GM19372 (cell line): ENCODE measurements around the gene NAGPA.
"Not testable (repeated sequence)": the region's sequence is repeated elsewhere in the genome, so short reads cannot be mapped to it uniquely, and the experiment has no call there.

Experiments used
- ATAC-seq: cut with Tn5 transposase; IDR thresholded peaks from one replicate; pipeline ENCODE4 v1.9.1; 2021; ENCODE audit warnings: mild to moderate bottlenecking, low read depth, moderate library complexity; ENCODE audit not compliant: unreplicated experiment

Gene NAGPA

GRCh38 chr16:5062790-5063765 is 29.3 kb upstream of the NAGPA start:
- ATAC-seq = no peak

- no peak for ATAC-seq
Observed at GRCh38 chr16:5062051-5062450, 28.3 kb upstream of the NAGPA start.

- ATAC-seq = no peak
Observed at GRCh38 chr16:5060073-5060641, 26.4 kb upstream of the NAGPA start.

- ATAC-seq = no peak
Observed at GRCh38 chr16:5059386-5060072, 25.8 kb upstream of the NAGPA start.

- no peak for ATAC-seq
Observed at GRCh38 chr16:5058476-5058875, 24.7 kb upstream of the NAGPA start.

- no peak for ATAC-seq
Observed at GRCh38 chr16:5056352-5056751, 22.6 kb upstream of the NAGPA start.

- ATAC-seq = no peak
Observed at GRCh38 chr16:5054876-5055865, 21.4 kb upstream of the NAGPA start.

- no peak for ATAC-seq
Observed at GRCh38 chr16:5046914-5047313, 13.2 kb upstream of the NAGPA start.

- no peak for ATAC-seq
Observed at GRCh38 chr16:5045499-5046115, 11.9 kb upstream of the NAGPA start.

- ATAC-seq = not testable (repeated sequence)
Observed at GRCh38 chr16:5044581-5044980, 10.8 kb upstream of the NAGPA start.

- ATAC-seq = no peak
Observed at GRCh38 chr16:5044011-5044540, 10.3 kb upstream of the NAGPA start.

- ATAC-seq = no peak
Observed at GRCh38 chr16:5042574-5043171, 8.9 kb upstream of the NAGPA start.

- ATAC-seq = peak; percentile 66
Observed at GRCh38 chr16:5041600-5042133, 7.9 kb upstream of the NAGPA start.

GRCh38 chr16:5040451-5040850 is 6.7 kb upstream of the NAGPA start:
- ATAC-seq = no peak

GRCh38 chr16:5036228-5037156 is 2.8 kb upstream of the NAGPA start:
- no peak for ATAC-seq

- ATAC-seq = no peak
Observed at GRCh38 chr16:5035909-5036227, 2.1 kb upstream of the NAGPA start.

GRCh38 chr16:5034167-5034523 is 410 bp upstream of the NAGPA start:
- no peak for ATAC-seq

- no peak for ATAC-seq
Observed at GRCh38 chr16:5032748-5033167, 977 bp downstream of the NAGPA start.
